HG03469 (cell line): ENCODE data around the gene DPH5.
"Not testable (repeated sequence)": the region's sequence is repeated elsewhere in the genome, so short reads cannot be mapped to it uniquely, and the experiment has no call there.

Experiments used
- ATAC-seq: cut with Tn5 transposase; IDR thresholded peaks from one replicate; pipeline ENCODE4 v1.9.1; 2021; ENCODE audit warnings: mild to moderate bottlenecking, moderate library complexity, moderate number of reproducible peaks; ENCODE audit not compliant: unreplicated experiment

DPH5 gene

GRCh38 chr1:101033017-101033416, 7.4 kb upstream of the DPH5 start:
- no peak for ATAC-seq

GRCh38 chr1:101032129-101032528, 6.5 kb upstream of the DPH5 start:
- ATAC-seq = not testable (repeated sequence)

- no peak for ATAC-seq
Measured at GRCh38 chr1:101030881-101031280, 5.3 kb upstream of the DPH5 start.

- ATAC-seq = no peak
Measured at GRCh38 chr1:101029184-101029583, 3.6 kb upstream of the DPH5 start.

- ATAC-seq = no peak
Measured at GRCh38 chr1:101028466-101028865, 2.9 kb upstream of the DPH5 start.

GRCh38 chr1:101027194-101027772, 1.7 kb upstream of the DPH5 start:
- ATAC-seq = no peak

GRCh38 chr1:101026430-101026788, 825 bp upstream of the DPH5 start:
- no peak for ATAC-seq

GRCh38 chr1:101025283-101025656, 314 bp downstream of the DPH5 start:
- peak; percentile 15 for ATAC-seq

- no peak for ATAC-seq
Measured at GRCh38 chr1:101022294-101022693, 3.3 kb downstream of the DPH5 start.

- ATAC-seq = no peak
Measured at GRCh38 chr1:101017448-101017847, 8.1 kb downstream of the DPH5 start.

- ATAC-seq = no peak
Measured at GRCh38 chr1:101013776-101014175, 11.8 kb downstream of the DPH5 start.

GRCh38 chr1:101008229-101008834, 17.3 kb downstream of the DPH5 start:
- no peak for ATAC-seq

GRCh38 chr1:101006553-101006952, 19.0 kb downstream of the DPH5 start:
- ATAC-seq = no peak

- no peak for ATAC-seq
Measured at GRCh38 chr1:101005871-101006270, 19.7 kb downstream of the DPH5 start.

GRCh38 chr1:101005183-101005582, 20.4 kb downstream of the DPH5 start:
- no peak for ATAC-seq

- no peak for ATAC-seq
Measured at GRCh38 chr1:101004670-101005069, 20.9 kb downstream of the DPH5 start.

GRCh38 chr1:101004061-101004460, 21.5 kb downstream of the DPH5 start:
- no peak for ATAC-seq

- ATAC-seq = no peak
Measured at GRCh38 chr1:101003012-101003650, 22.5 kb downstream of the DPH5 start.

- peak; percentile 32 for ATAC-seq
Measured at GRCh38 chr1:101002551-101002950, 23.0 kb downstream of the DPH5 start.

- no peak for ATAC-seq
Measured at GRCh38 chr1:101000131-101000873, 25.3 kb downstream of the DPH5 start.

- no peak for ATAC-seq
Measured at GRCh38 chr1:100998426-100998825, 27.2 kb downstream of the DPH5 start.
